SHP77 treated with DMSO at 0.1 percent for 48 hours (cell line): ENCODE data around the gene RNF180.
"Not testable (repeated sequence)": the region's sequence is repeated elsewhere in the genome, so short reads cannot be mapped to it uniquely, and the experiment has no call there.

ENCODE experiments used
- DNase-seq: peaks from one replicate; lab custom pipeline; 2025; lab: John Stamatoyannopoulos, UW

The RNF180 gene

GRCh38 chr5:64397552-64397951 lies 231.9 kb downstream of the RNF180 start:
- no peak for DNase-seq

GRCh38 chr5:64398735-64399134 lies 233.1 kb downstream of the RNF180 start:
- DNase-seq = not testable (repeated sequence)

- DNase-seq = not testable (repeated sequence)
Observed at GRCh38 chr5:64407103-64407825, 241.6 kb downstream of the RNF180 start.

GRCh38 chr5:64417390-64417789 lies 251.7 kb downstream of the RNF180 start:
- DNase-seq = no peak

- no peak for DNase-seq
Observed at GRCh38 chr5:64418013-64418412, 252.4 kb downstream of the RNF180 start.
